HCT116 (cell line): ENCODE data around the gene CYB5R3. TPM values are rescaled to one million over a fixed set of nuclear protein-coding genes. Genes with fewer than 3 reads are reported as not detected.
A peak's percentile ranks its signal among the peaks of the same experiment; 100 is the strongest.

ENCODE experiments used
- ATAC-seq: fragments of 200-7000 bp; cut with Tn5 transposase; 2 replicates; pipeline ENCODE4 v1.9.1; 2020; ENCODE audit warnings: mild to moderate bottlenecking, moderate library complexity
- BruUV-seq: library from RNA; stranded (reverse); fragments of 400-500 nt; replicated peaks from 2 replicates; lab custom pipeline; 2021; lab: Mats Ljungman, UMichigan
- CTCF ChIA-PET: fragments of 300-600 bp; sonication (Branson Sonifier 250); formaldehyde crosslinking; loops from one replicate; lab custom pipeline; 2021; ENCODE audit warnings: antibody characterized with exemption; lab: Charles Lee
- POLR2A ChIA-PET: fragments of 300-600, 350-600 bp; sonication (Branson Sonifier 250); formaldehyde crosslinking; loops from one replicate; lab custom pipeline; 2021; ENCODE audit warnings: antibody characterized with exemption; lab: Charles Lee
- RAD21 ChIA-PET, 2 experiments: fragments of 300-600 bp; sonication (Branson Sonifier 250); formaldehyde crosslinking; loops; one replicate each; lab custom pipeline; 2023; ENCODE audit warnings: low total read pairs in 2 of 2; ENCODE audit not compliant: uncharacterized antibody in 2 of 2, unreplicated experiment in 2 of 2, low non-redundant PET in 1 of 2; lab: Charles Lee
- DNase-seq: peaks from one replicate; pipeline ENCODE4 v3.0.0-alpha.2; 2010; ENCODE audit warnings: low read depth, low spot score
- H2AFZ ChIP-seq: fragments of 200-600 bp; shearing (Covaris generic), sonication (generic); 2 replicates; pipeline ENCODE4 v1.6.1; 2017; ENCODE audit warnings: low read depth, mixed run types, mixed read lengths, antibody characterized with exemption, low read length; ENCODE audit not compliant: poor library complexity, severe bottlenecking
- H3K27ac ChIP-seq: 2 replicates; pipeline ENCODE4 v1.5.1; 2012; ENCODE audit warnings: low read depth, low read length
- H3K27me3 ChIP-seq: fragments of 200-600 bp; sonication (generic); 2 replicates; pipeline ENCODE4 v1.6.1; 2016; ENCODE audit warnings: mixed run types, low read length, mixed read lengths; ENCODE audit not compliant: insufficient read depth
- H3K36me3 ChIP-seq, 2 experiments: fragments of 200-500 bp in 1 of 2; fragments of 200-600 bp in 1 of 2; sonication (Bioruptor generic) in 1 of 2; sonication (generic) in 1 of 2; 2 replicates each; pipeline versions ENCODE4 v1.5.1 to v1.6.1; 2014 to 2016; ENCODE audit warnings: low read length in 2 of 2, inconsistent platforms in 1 of 2, mixed read lengths in 1 of 2, mixed run types in 1 of 2; ENCODE audit not compliant: insufficient read depth in 2 of 2, control insufficient read depth in 1 of 2
- H3K4me1 ChIP-seq, 2 experiments: fragments of 200-600 bp in 1 of 2; sonication (generic) in 1 of 2; 2 replicates each; pipeline versions ENCODE4 v1.5.1 to v1.6.1; 2012 to 2017; ENCODE audit warnings: low read length in 2 of 2, inconsistent platforms in 1 of 2, mild to moderate bottlenecking in 1 of 2, mixed read lengths in 1 of 2, mixed run types in 1 of 2, moderate library complexity in 1 of 2; ENCODE audit not compliant: insufficient read depth in 2 of 2, control insufficient read depth in 1 of 2
- H3K4me2 ChIP-seq: fragments of 200-600 bp; sonication (generic); 2 replicates; pipeline ENCODE4 v1.6.1; 2017; ENCODE audit warnings: mixed run types, low read length, mixed read lengths
- H3K4me3 ChIP-seq, 2 experiments: fragments of 200-600 bp in 1 of 2; sonication (generic) in 1 of 2; replicated peaks in 1 of 2; 2 replicates each; pipeline ENCODE4 v1.5.1; 2011 to 2016; ENCODE audit warnings: low read length in 2 of 2, control low read depth in 1 of 2, low read depth in 1 of 2, mild to moderate bottlenecking in 1 of 2, mixed read lengths in 1 of 2, mixed run types in 1 of 2
- H3K79me2 ChIP-seq: fragments of 200-600 bp; sonication (generic); 2 replicates; pipeline ENCODE4 v1.6.1; 2017; ENCODE audit warnings: mild to moderate bottlenecking, mixed run types, low read length, moderate library complexity, mixed read lengths; ENCODE audit not compliant: insufficient read depth
- H3K9ac ChIP-seq: fragments of 200-600 bp; sonication (generic); 2 replicates; pipeline ENCODE4 v1.6.1; 2016; ENCODE audit warnings: low read length, mixed read lengths
- H3K9me2 ChIP-seq: fragments of 200-600 bp; sonication (generic), shearing (Covaris generic); 2 replicates; pipeline ENCODE4 v1.6.1; 2017; ENCODE audit warnings: mixed run types, mild to moderate bottlenecking, moderate library complexity; ENCODE audit not compliant: insufficient read depth
- H3K9me3 ChIP-seq, 2 experiments: fragments of 200-500 bp in 1 of 2; fragments of 200-600 bp in 1 of 2; sonication (Bioruptor generic) in 1 of 2; sonication (generic) in 1 of 2; 2 replicates each; pipeline ENCODE4 v1.6.1; 2014 to 2017; ENCODE audit warnings: low read length in 2 of 2, mixed read lengths in 2 of 2, inconsistent platforms in 1 of 2, low read depth in 1 of 2, mild to moderate bottlenecking in 1 of 2, mixed run types in 1 of 2, moderate library complexity in 1 of 2; ENCODE audit not compliant: control insufficient read depth in 1 of 2, insufficient read depth in 1 of 2
- H4K20me1 ChIP-seq: fragments of 200-600 bp; sonication (generic), shearing (Covaris generic); 2 replicates; pipeline ENCODE4 v1.6.1; 2017; ENCODE audit warnings: mixed run types, mild to moderate bottlenecking, moderate library complexity; ENCODE audit not compliant: insufficient read depth
- CBX3 ChIP-seq: IDR thresholded peaks from 2 replicates; pipeline ENCODE4 v1.6.1; 2012; ENCODE audit warnings: low read depth
- CEBPB ChIP-seq: IDR thresholded peaks from 2 replicates; pipeline ENCODE4 v1.6.1; 2012; ENCODE audit warnings: low read depth
- EGR1 ChIP-seq: IDR thresholded peaks from 2 replicates; pipeline ENCODE4 v1.6.1; 2012; ENCODE audit warnings: low read depth
- ELF1 ChIP-seq: IDR thresholded peaks from 2 replicates; pipeline ENCODE4 v1.6.1; 2012; ENCODE audit warnings: low read depth, borderline replicate concordance
- EZH2 ChIP-seq: fragments of 200-600 bp; sonication (generic); IDR thresholded peaks from 2 replicates; pipeline ENCODE4 v1.6.1; 2017; ENCODE audit warnings: antibody characterized with exemption, mixed run types
- EZH2phosphoT487 ChIP-seq: fragments of 200-600 bp; IDR thresholded peaks from 2 replicates; pipeline ENCODE4 v1.6.1; 2018; ENCODE audit warnings: antibody characterized with exemption, borderline replicate concordance
- FOSL1 ChIP-seq: IDR thresholded peaks from 2 replicates; pipeline ENCODE4 v1.6.1; 2012; ENCODE audit warnings: low read depth
- JUND ChIP-seq: IDR thresholded peaks from 2 replicates; pipeline ENCODE4 v1.6.1; 2012
- POLR2A ChIP-seq: IDR thresholded peaks from 2 replicates; pipeline ENCODE4 v1.7.0; 2011; ENCODE audit warnings: borderline replicate concordance; ENCODE audit not compliant: insufficient read depth, insufficient read length; ENCODE audit errors: extremely low read depth
- POLR2AphosphoS5 ChIP-seq: IDR thresholded peaks from 2 replicates; pipeline ENCODE4 v1.6.1; 2011; ENCODE audit warnings: mild to moderate bottlenecking, low read depth, low read length, moderate library complexity
- RAD21 ChIP-seq: IDR thresholded peaks from 2 replicates; pipeline ENCODE4 v1.6.1; 2012; ENCODE audit warnings: low read depth, mild to moderate bottlenecking
- SIN3A ChIP-seq: IDR thresholded peaks from 2 replicates; pipeline ENCODE4 v1.6.1; 2012; ENCODE audit warnings: low read depth
- SP1 ChIP-seq: IDR thresholded peaks from 2 replicates; pipeline ENCODE4 v1.6.1; 2012; ENCODE audit warnings: low read depth
- SRF ChIP-seq: IDR thresholded peaks from 2 replicates; pipeline ENCODE4 v1.6.1; 2012; ENCODE audit warnings: low read depth
- TCF7L2 ChIP-seq: IDR thresholded peaks from 2 replicates; pipeline ENCODE4 v1.7.0; 2011; ENCODE audit warnings: borderline replicate concordance, inconsistent platforms; ENCODE audit not compliant: insufficient read depth, insufficient read length; ENCODE audit errors: extremely low read depth
- YY1 ChIP-seq: IDR thresholded peaks from 2 replicates; pipeline ENCODE4 v1.6.1; 2011; ENCODE audit warnings: low read length, low read depth, moderate library complexity, mild to moderate bottlenecking; ENCODE audit not compliant: insufficient replicate concordance; ENCODE audit errors: extremely low read depth
- ZFX ChIP-seq: fragments of 450-650 bp; IDR thresholded peaks from 2 replicates; pipeline ENCODE4 v1.6.1; 2017
- ZNF274 ChIP-seq: fragments of 200-500 bp; sonication (Bioruptor generic); IDR thresholded peaks from 2 replicates; pipeline ENCODE4 v1.6.1; 2014; ENCODE audit warnings: mild to moderate bottlenecking, low read depth, low read length, inconsistent platforms
- intact Hi-C: fragments of 100-400 bp; cut with micrococcal nuclease; formaldehyde crosslinking; loops from 2 replicates; pipeline ENCODE4 v1.10.0; 2022
- total RNA-seq: library from RNA; stranded (reverse); gene quantifications from one replicate; pipeline ENCODE4 v1.2.1, GENCODE V29; 2021; ENCODE audit not compliant: unreplicated experiment
- TF ChIP-seq, protein P1 (sequence below): IDR thresholded peaks from 2 replicates; pipeline ENCODE4 v1.6.1; 2011; ENCODE audit warnings: mild to moderate bottlenecking, low read length, moderate library complexity; ENCODE audit not compliant: insufficient replicate concordance; ENCODE audit errors: extremely low read depth
- TF ChIP-seq, protein P2 (sequence below): IDR thresholded peaks from 2 replicates; pipeline ENCODE4 v1.6.1; 2012
- TF ChIP-seq, protein P3 (sequence below): IDR thresholded peaks from 2 replicates; pipeline ENCODE4 v1.6.1; 2012
- TF ChIP-seq, protein P4 (sequence below), 3 experiments: fragments of 200-600 bp in 1 of 3; sonication (generic) in 1 of 3; IDR thresholded peaks in 2 of 3; conservative IDR thresholded peaks in 1 of 3; 2 replicates each; pipeline ENCODE4 v1.5.1; 2012 to 2017; ENCODE audit warnings: low read depth in 2 of 3, low read length in 2 of 3, antibody characterized with exemption in 1 of 3, borderline replicate concordance in 1 of 3, control low read depth in 1 of 3, mild to moderate bottlenecking in 1 of 3, mixed read lengths in 1 of 3, mixed run types in 1 of 3, moderate library complexity in 1 of 3; ENCODE audit not compliant: insufficient read depth in 1 of 3

Gene CYB5R3
- total RNA-seq, 1 experiment from 2014 or later: 127 TPM

DNA sequence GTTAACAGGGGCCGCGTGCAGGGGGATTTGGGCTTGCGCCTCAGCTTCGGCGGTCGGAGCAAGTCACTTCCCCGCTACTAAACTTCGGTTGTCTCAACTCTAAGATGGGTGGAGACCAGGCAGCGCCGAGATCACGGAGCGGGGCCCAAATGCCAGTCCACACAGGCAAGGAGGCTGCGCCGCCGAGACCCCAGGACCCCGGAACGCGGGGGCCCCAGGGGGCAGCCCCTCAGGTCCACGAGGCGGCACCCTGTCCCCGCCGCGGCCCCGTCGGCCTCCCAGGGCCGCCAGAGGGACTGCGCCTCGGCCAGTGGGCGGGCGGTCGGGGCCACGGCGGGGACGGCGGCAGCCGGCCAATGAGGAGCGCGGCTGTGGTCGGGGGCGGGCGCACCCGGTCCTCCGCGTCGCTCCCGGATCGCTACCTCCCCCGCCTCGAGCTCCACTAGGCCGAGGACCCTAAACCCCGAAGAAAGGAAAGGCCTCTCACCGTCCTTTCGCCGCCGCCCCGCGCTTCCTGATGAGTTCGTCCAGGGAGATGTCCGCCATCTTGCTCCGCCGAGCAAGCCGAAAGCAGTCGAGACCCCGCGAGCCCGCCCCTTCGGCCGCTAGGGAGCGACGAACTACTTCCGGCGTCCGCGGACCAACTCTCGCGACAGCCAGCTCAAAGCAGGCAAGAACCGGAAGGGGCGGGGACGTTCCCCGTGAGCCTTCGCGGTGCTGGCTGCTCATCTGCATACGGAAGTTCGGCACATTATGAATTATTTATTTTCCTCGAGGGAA is 34.7 kb downstream of the CYB5R3 start, which contains the start of gene POLDIP3:
Gene POLDIP3, minus strand, starts transcription at position 572 of the 780 bp plus-strand sequence. Its CDS starts 26 bp downstream, at position 546.
- H3K4me1 ChIP-seq: peaks cover 18 to 50% of the 10 kb centered on the region in 2 experiments
- no peaks in the 10 kb centered on the region for H3K27me3 ChIP-seq
- ATAC-seq: peak; percentile 71
- intact Hi-C loops: no loop called here
- H2AFZ ChIP-seq: no peak within 1 kb of the TSS
- peak within 1 kb of the TSS; percentile 98 for H3K4me3 ChIP-seq
- H3K4me2 ChIP-seq: peak within 1 kb of the TSS; percentile 97
- CTCF ChIA-PET: interaction anchor here (0.6 kb wide), 1 partner anchor 1140 kb away, joined by 3 read pairs; no protein-coding TSS in a partner anchor
- peaks cover 5 to 20% of the 10 kb centered on the region in 2 experiments; a peak in 1 of 4 replicates for H3K36me3 ChIP-seq
- peak within 1 kb of the TSS; percentile 89 for H3K27ac ChIP-seq
- H3K9ac ChIP-seq: peak within 1 kb of the TSS; percentile 99
- H3K9me2 ChIP-seq: no peaks in the 10 kb centered on the region
- no peaks in the 10 kb centered on the region for H3K9me3 ChIP-seq
- H3K79me2 ChIP-seq: peaks cover 49% of the 10 kb centered on the region
- peak; percentile 96 for DNase-seq
- no TSS peak for BruUV-seq
- peaks cover 8% of the 10 kb centered on the region; the same call in 1 of the 2 replicates for H4K20me1 ChIP-seq
- RAD21 ChIA-PET: interaction anchor here in 1 of 2 experiments (0.5 kb wide), 1 partner anchor 513 kb away, joined by 3 read pairs; no protein-coding TSS in a partner anchor
- POLR2A ChIA-PET: interaction anchor here (0.6 to 2.4 kb wide), 31 partner anchors 9 to 668 kb away, joined by 3 to 20 read pairs (median 4); partner anchors contain the start of genes ARFGAP3, CENPM and PACSIN2
- TF ChIP-seq TCF7L2 (peak; percentile 50), SRF (no peak), CEBPB (no peak), EZH2phosphoT487 (no peak), EGR1 (peak; percentile 33), RAD21 (no peak), EZH2 (no peak), POLR2A (no peak), ZNF274 (no peak), CBX3 (no peak), FOSL1 (no peak), JUND (no peak), YY1 (peak; percentile 91), ELF1 (no peak; the same call in 1 of the 2 replicates), SIN3A (no peak), SP1 (no peak), POLR2AphosphoS5 (peak; percentile 78), ZFX (peak; percentile 84; the same call in 1 of the 2 replicates)
- TF ChIP-seq, protein P1, sequence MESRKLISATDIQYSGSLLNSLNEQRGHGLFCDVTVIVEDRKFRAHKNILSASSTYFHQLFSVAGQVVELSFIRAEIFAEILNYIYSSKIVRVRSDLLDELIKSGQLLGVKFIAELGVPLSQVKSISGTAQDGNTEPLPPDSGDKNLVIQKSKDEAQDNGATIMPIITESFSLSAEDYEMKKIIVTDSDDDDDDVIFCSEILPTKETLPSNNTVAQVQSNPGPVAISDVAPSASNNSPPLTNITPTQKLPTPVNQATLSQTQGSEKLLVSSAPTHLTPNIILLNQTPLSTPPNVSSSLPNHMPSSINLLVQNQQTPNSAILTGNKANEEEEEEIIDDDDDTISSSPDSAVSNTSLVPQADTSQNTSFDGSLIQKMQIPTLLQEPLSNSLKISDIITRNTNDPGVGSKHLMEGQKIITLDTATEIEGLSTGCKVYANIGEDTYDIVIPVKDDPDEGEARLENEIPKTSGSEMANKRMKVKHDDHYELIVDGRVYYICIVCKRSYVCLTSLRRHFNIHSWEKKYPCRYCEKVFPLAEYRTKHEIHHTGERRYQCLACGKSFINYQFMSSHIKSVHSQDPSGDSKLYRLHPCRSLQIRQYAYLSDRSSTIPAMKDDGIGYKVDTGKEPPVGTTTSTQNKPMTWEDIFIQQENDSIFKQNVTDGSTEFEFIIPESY: peak; percentile 95
- TF ChIP-seq, protein P2, sequence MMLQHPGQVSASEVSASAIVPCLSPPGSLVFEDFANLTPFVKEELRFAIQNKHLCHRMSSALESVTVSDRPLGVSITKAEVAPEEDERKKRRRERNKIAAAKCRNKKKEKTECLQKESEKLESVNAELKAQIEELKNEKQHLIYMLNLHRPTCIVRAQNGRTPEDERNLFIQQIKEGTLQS: no peak
- TF ChIP-seq, protein P3, sequence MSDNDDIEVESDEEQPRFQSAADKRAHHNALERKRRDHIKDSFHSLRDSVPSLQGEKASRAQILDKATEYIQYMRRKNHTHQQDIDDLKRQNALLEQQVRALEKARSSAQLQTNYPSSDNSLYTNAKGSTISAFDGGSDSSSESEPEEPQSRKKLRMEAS: no peak
- TF ChIP-seq, protein P4, sequence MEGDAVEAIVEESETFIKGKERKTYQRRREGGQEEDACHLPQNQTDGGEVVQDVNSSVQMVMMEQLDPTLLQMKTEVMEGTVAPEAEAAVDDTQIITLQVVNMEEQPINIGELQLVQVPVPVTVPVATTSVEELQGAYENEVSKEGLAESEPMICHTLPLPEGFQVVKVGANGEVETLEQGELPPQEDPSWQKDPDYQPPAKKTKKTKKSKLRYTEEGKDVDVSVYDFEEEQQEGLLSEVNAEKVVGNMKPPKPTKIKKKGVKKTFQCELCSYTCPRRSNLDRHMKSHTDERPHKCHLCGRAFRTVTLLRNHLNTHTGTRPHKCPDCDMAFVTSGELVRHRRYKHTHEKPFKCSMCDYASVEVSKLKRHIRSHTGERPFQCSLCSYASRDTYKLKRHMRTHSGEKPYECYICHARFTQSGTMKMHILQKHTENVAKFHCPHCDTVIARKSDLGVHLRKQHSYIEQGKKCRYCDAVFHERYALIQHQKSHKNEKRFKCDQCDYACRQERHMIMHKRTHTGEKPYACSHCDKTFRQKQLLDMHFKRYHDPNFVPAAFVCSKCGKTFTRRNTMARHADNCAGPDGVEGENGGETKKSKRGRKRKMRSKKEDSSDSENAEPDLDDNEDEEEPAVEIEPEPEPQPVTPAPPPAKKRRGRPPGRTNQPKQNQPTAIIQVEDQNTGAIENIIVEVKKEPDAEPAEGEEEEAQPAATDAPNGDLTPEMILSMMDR (IDR thresholded peaks at IDR 0.05 in 2 of 3, conservative IDR thresholded peaks at IDR 0.05 in 1 of 3; ENCODE audit: borderline replicate concordance in 1 of 3, insufficient read depth in 1 of 3, low read depth in 2 of 3, low read length in 2 of 3): peak in 1 of 3 experiments; percentile 26; a peak in 2 of 6 replicates
